GM18520 (cell line): ENCODE data around the gene RUNX2.

Experiments used
- ATAC-seq: cut with Tn5 transposase; IDR thresholded peaks from one replicate; pipeline ENCODE4 v1.9.1; 2021; ENCODE audit not compliant: unreplicated experiment

RUNX2 gene

GRCh38 chr6:45576648-45577624 lies 248.8 kb downstream of the RUNX2 start:
- no peak for ATAC-seq

GRCh38 chr6:45577836-45578504 lies 249.8 kb downstream of the RUNX2 start:
- no peak for ATAC-seq

GRCh38 chr6:45584127-45584526 lies 256.0 kb downstream of the RUNX2 start:
- ATAC-seq, result no peak

- ATAC-seq, result no peak
Measured at GRCh38 chr6:45586216-45587171, 258.4 kb downstream of the RUNX2 start.

- ATAC-seq, result no peak
Measured at GRCh38 chr6:45587229-45588060, 259.3 kb downstream of the RUNX2 start.

GRCh38 chr6:45589367-45589766 lies 261.2 kb downstream of the RUNX2 start:
- no peak for ATAC-seq

- ATAC-seq, result no peak
Measured at GRCh38 chr6:45590226-45590625, 262.1 kb downstream of the RUNX2 start.

- no peak for ATAC-seq
Measured at GRCh38 chr6:45590696-45591184, 262.6 kb downstream of the RUNX2 start.

GRCh38 chr6:45591306-45591705 lies 263.2 kb downstream of the RUNX2 start:
- no peak for ATAC-seq

GRCh38 chr6:45591890-45592289 lies 263.8 kb downstream of the RUNX2 start:
- ATAC-seq, result no peak

GRCh38 chr6:45592991-45593390 lies 264.9 kb downstream of the RUNX2 start:
- no peak for ATAC-seq

- ATAC-seq, result no peak
Measured at GRCh38 chr6:45595010-45595851, 267.1 kb downstream of the RUNX2 start.

GRCh38 chr6:45597424-45597823 lies 269.3 kb downstream of the RUNX2 start:
- ATAC-seq, result no peak

GRCh38 chr6:45599053-45599452 lies 270.9 kb downstream of the RUNX2 start:
- no peak for ATAC-seq

GRCh38 chr6:45605971-45606370 lies 277.8 kb downstream of the RUNX2 start:
- no peak for ATAC-seq

- ATAC-seq, result no peak
Measured at GRCh38 chr6:45606831-45607400, 278.8 kb downstream of the RUNX2 start.

- ATAC-seq, result no peak
Measured at GRCh38 chr6:45607798-45608197, 279.7 kb downstream of the RUNX2 start.

- no peak for ATAC-seq
Measured at GRCh38 chr6:45608252-45608913, 280.3 kb downstream of the RUNX2 start.
